Esophagus squamous epithelium (tissue), 5 donors: ENCODE measurements around the gene ROMO1. TPM values are rescaled to one million over a fixed set of nuclear protein-coding genes. Genes with fewer than 3 reads are reported as not detected.
"Not testable (repeated sequence)": the region's sequence is repeated elsewhere in the genome, so short reads cannot be mapped to it uniquely, and the experiment has no call there.

ENCODE experiments used
- DNase-seq: peaks from one replicate; lab custom pipeline; 2025; lab: John Stamatoyannopoulos, UW
- H3K27ac ChIP-seq, 4 donors: fragments of 200-600 bp; sonication (generic); one replicate each; pipeline ENCODE4 v1.5.1; 2016 to 2019; ENCODE audit warnings: mild to moderate bottlenecking in 1 of 4
- H3K27me3 ChIP-seq, 4 donors: fragments of 200-600 bp; sonication (generic); 1 replicate in 3 of 4; 2 replicates in 1 of 4; pipeline versions ENCODE4 v1.5.1 to v1.6.0; 2017 to 2021; ENCODE audit warnings: antibody characterized with exemption in 1 of 4
- H3K36me3 ChIP-seq, 3 donors: fragments of 200-600 bp; sonication (generic); one replicate each; pipeline ENCODE4 v1.5.1; 2016 to 2019
- H3K4me1 ChIP-seq, 3 donors: fragments of 200-600 bp; sonication (generic); one replicate each; pipeline ENCODE4 v1.5.1; 2017 to 2019
- H3K4me3 ChIP-seq, 4 donors: fragments of 200-600 bp; sonication (generic); 1 replicate in 3 of 4; 2 replicates in 1 of 4; pipeline ENCODE4 v1.5.1; 2016 to 2019; ENCODE audit warnings: mild to moderate bottlenecking in 2 of 4, moderate library complexity in 1 of 4
- H3K9me3 ChIP-seq, 3 donors: fragments of 200-600 bp; sonication (generic); one replicate each; pipeline ENCODE4 v1.5.1; 2016 to 2019
- POLR2A ChIP-seq, 4 donors: fragments of 450-650 bp; IDR thresholded peaks; one replicate each; pipeline ENCODE4 v1.6.1; 2017; ENCODE audit warnings: antibody characterized with exemption in 4 of 4, mild to moderate bottlenecking in 4 of 4, moderate library complexity in 3 of 4
- whole genome bisulfite sequencing, 2 donors: methylation state at CpG; one replicate each; pipeline ENCODE4 v1.1.5; 2018; 5-methylcytosine and 5-hydroxymethylcytosine counted together
- intact Hi-C: fragments of 100-400 bp; cut with DNase I; formaldehyde crosslinking; loops from one replicate; pipeline ENCODE4 v1.15.0; 2022
- total RNA-seq, 4 donors: library from RNA; depleted of rRNA; stranded (reverse); fragments of >200 nt; gene quantifications; one replicate each; pipeline ENCODE4 v1.1.0, GENCODE V29; 2016
- TF ChIP-seq, protein P1 (sequence below), 6 experiments: fragments of 450-650 bp in 4 of 6; fragments of 200-600 bp in 2 of 6; sonication (generic) in 2 of 6; IDR thresholded peaks; one replicate each; pipeline ENCODE4 v1.5.1; 2016 to 2019; ENCODE audit warnings: antibody characterized with exemption in 6 of 6, mild to moderate bottlenecking in 4 of 6, moderate library complexity in 4 of 6
- donor health status: DM: yes; HTN: yes; CAD: no.

Gene ROMO1
- total RNA-seq, 4 donors from 2014 or later = 178 to 290 (median 228) TPM

GRCh38 chr20:35715652-35716051 is 16.4 kb downstream of the ROMO1 start:
- peaks cover 0 to 34% (median 4%) of the 10 kb centered on the region in 3 donors for H3K4me1 ChIP-seq

GRCh38 chr20:35716330-35716729 is 17.1 kb downstream of the ROMO1 start:
- TF ChIP-seq, protein P1, sequence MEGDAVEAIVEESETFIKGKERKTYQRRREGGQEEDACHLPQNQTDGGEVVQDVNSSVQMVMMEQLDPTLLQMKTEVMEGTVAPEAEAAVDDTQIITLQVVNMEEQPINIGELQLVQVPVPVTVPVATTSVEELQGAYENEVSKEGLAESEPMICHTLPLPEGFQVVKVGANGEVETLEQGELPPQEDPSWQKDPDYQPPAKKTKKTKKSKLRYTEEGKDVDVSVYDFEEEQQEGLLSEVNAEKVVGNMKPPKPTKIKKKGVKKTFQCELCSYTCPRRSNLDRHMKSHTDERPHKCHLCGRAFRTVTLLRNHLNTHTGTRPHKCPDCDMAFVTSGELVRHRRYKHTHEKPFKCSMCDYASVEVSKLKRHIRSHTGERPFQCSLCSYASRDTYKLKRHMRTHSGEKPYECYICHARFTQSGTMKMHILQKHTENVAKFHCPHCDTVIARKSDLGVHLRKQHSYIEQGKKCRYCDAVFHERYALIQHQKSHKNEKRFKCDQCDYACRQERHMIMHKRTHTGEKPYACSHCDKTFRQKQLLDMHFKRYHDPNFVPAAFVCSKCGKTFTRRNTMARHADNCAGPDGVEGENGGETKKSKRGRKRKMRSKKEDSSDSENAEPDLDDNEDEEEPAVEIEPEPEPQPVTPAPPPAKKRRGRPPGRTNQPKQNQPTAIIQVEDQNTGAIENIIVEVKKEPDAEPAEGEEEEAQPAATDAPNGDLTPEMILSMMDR (IDR thresholded peaks at IDR 0.05) = no peak
- TF ChIP-seq POLR2A (IDR thresholded peaks at IDR 0.05) = no peak
- no peak for DNase-seq
- 92 to 93% methylated on average over 1 to 4 of the region's 4 CpGs for WGBS, 2 donors
- intact Hi-C loops = no loop called here
- Histone ChIP-seq H3K27me3 (no peaks in the 10 kb centered on the region), H3K36me3 (peaks cover 51 to 100% (median 72%) of the 10 kb centered on the region in 3 donors), H3K9me3 (no peaks in the 10 kb centered on the region), H3K27ac (no peak overlapping the region), H3K4me1 (peaks cover 0 to 27% (median 0%) of the 10 kb centered on the region in 3 donors), H3K4me3 (no peak overlapping the region)

More at GRCh38 chr20:35715652-35716051, 16.4 kb downstream of the ROMO1 start:
- Histone ChIP-seq H3K27ac (no peak overlapping the region), H3K4me3 (no peak overlapping the region), H3K27me3 (no peaks in the 10 kb centered on the region), H3K9me3 (no peaks in the 10 kb centered on the region), H3K36me3 (peaks cover 45 to 100% (median 65%) of the 10 kb centered on the region in 3 donors)
- intact Hi-C loops = no loop called here
- no peak for DNase-seq
- TF ChIP-seq, protein P1 (IDR thresholded peaks at IDR 0.05) = no peak
- no peak for TF ChIP-seq POLR2A (IDR thresholded peaks at IDR 0.05)
- 91 to 93% methylated on average over 2 of the region's 2 CpGs for WGBS, 2 donors

DNA sequence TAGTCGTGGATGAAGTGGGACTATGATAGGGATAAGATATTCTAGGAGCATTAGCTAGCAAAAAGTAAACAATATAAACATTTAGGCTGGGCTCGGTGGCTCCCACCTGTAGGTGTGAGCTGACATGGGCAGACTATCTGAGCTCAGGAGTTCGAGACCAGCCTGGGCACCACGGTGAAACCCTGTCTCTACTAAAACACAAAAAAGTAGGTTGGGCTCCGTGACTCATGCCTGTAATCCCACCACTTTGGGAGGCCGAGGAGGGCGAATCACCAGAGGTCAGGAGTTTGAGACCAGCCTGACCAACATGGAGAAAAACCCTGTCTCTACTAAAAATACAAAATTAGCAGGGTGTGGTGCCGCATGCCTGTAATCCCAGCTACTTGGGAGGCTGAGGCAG is 19.1 kb downstream of the ROMO1 start:
- intact Hi-C loops = not testable (repeated sequence)
- H3K36me3 ChIP-seq = peaks cover 48 to 100% (median 80%) of the 10 kb centered on the region in 3 donors

DNA sequence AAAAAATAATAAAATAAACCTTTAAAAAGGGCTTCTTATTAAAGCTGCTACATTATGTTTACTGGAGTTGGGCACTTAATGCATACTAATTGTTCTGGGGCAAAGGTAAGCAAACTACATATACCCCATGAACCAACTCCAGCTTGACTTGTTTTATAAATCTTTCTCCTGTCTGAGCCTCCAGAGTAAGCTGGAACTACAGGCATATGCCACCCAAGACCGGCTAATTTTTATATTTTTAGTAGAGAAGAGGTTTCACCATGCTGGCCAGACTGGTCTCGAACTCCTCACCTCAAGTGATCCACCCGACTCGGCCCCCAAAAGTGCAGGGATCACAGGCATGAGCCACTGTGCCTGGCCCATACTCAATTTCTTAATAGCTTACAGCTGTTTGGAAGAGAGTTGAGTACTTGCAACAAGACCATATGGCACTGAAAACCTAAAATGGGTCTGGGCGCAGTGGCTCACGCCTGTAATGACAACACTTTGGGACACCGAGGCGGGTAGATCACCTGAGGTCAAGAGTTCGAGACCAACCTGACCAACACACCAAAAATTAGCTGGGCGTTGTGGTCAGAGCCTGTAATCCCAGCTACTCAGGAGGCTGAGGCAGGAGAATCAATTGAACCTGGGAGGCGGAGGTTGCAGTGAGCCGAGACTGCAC is 19.9 kb downstream of the ROMO1 start:
- H3K9me3 ChIP-seq = no peaks in the 10 kb centered on the region
- peak overlapping the region in 1 of 4 donors; percentile 10 for H3K27ac ChIP-seq
- TF ChIP-seq POLR2A (IDR thresholded peaks at IDR 0.05) = no peak
- TF ChIP-seq, protein P1 (IDR thresholded peaks at IDR 0.05) = no peak
- WGBS, 2 donors = 87 to 88% methylated on average over 9 to 10 of the region's 12 CpGs
- no peaks in the 10 kb centered on the region for H3K27me3 ChIP-seq
- peaks cover 0 to 29% (median 0%) of the 10 kb centered on the region in 3 donors for H3K4me1 ChIP-seq
- DNase-seq = no peak
- H3K36me3 ChIP-seq = peaks cover 54 to 100% (median 82%) of the 10 kb centered on the region in 3 donors
- intact Hi-C loops = no loop called here
- H3K4me3 ChIP-seq = no peak overlapping the region

More for the DNA sequence above, 19.1 kb downstream of the ROMO1 start:
- peaks cover 0 to 24% (median 0%) of the 10 kb centered on the region in 3 donors for H3K4me1 ChIP-seq
- H3K9me3 ChIP-seq, H3K4me3 ChIP-seq, DNase-seq, H3K27me3 ChIP-seq, H3K27ac ChIP-seq: not testable (repeated sequence)
- WGBS, 2 donors = 65 to 80% methylated on average over 5 to 8 of the region's 8 CpGs

GRCh38 chr20:35719717-35720116 is 20.5 kb downstream of the ROMO1 start:
- Histone ChIP-seq H3K27me3 (no peaks in the 10 kb centered on the region), H3K4me3 (no peak overlapping the region), H3K4me1 (peaks cover 0 to 29% (median 0%) of the 10 kb centered on the region in 3 donors), H3K36me3 (peaks cover 54 to 100% (median 86%) of the 10 kb centered on the region in 3 donors), H3K27ac (no peak overlapping the region), H3K9me3 (no peaks in the 10 kb centered on the region)
- intact Hi-C loops = no loop called here
- DNase-seq = no peak
- TF ChIP-seq, protein P1 (IDR thresholded peaks at IDR 0.05) = no peak
- TF ChIP-seq POLR2A (IDR thresholded peaks at IDR 0.05) = no peak
- 61 to 64% methylated on average over 8 of the region's 8 CpGs for WGBS, 2 donors
